Fibroblast of upper back skin (primary cell): ENCODE measurements around the gene SEMA5A.

Source experiments
- DNase-seq: peaks from one replicate; pipeline ENCODE4 v3.0.0-alpha.2; 2013

The SEMA5A gene

GRCh38 chr5:9046756-9047481, 499.0 kb downstream of the SEMA5A start:
- DNase-seq: peak; percentile 88

GRCh38 chr5:9045946-9046345, 499.9 kb downstream of the SEMA5A start:
- no peak for DNase-seq

- peak; percentile 5 for DNase-seq
Measured at GRCh38 chr5:9042241-9042640, 503.6 kb downstream of the SEMA5A start.

GRCh38 chr5:9040475-9040874, 505.4 kb downstream of the SEMA5A start:
- no peak for DNase-seq

GRCh38 chr5:9037048-9037447, 508.8 kb downstream of the SEMA5A start:
- DNase-seq: no peak

GRCh38 chr5:9035346-9035745, 510.5 kb downstream of the SEMA5A start:
- no peak for DNase-seq

- peak; percentile 64 for DNase-seq
Measured at GRCh38 chr5:9034649-9035048, 511.2 kb downstream of the SEMA5A start.

GRCh38 chr5:9033524-9033923, 512.4 kb downstream of the SEMA5A start:
- no peak for DNase-seq

- no peak for DNase-seq
Measured at GRCh38 chr5:9025942-9026341, 519.9 kb downstream of the SEMA5A start.

- DNase-seq: no peak
Measured at GRCh38 chr5:9020996-9021395, 524.9 kb downstream of the SEMA5A start.

GRCh38 chr5:9015937-9016270, 530.0 kb downstream of the SEMA5A start:
- no peak for DNase-seq

- peak; percentile 78 for DNase-seq
Measured at GRCh38 chr5:9015260-9015936, 530.5 kb downstream of the SEMA5A start.

- DNase-seq: no peak
Measured at GRCh38 chr5:9013147-9013546, 532.7 kb downstream of the SEMA5A start.

GRCh38 chr5:9009931-9010651, 535.8 kb downstream of the SEMA5A start:
- peak; percentile 75 for DNase-seq

- DNase-seq: no peak
Measured at GRCh38 chr5:8997542-8998070, 548.3 kb downstream of the SEMA5A start.

- no peak for DNase-seq
Measured at GRCh38 chr5:8993031-8993430, 552.8 kb downstream of the SEMA5A start.
